Stimulated activated naive CD8-positive, alpha-beta T cell treated with anti-CD3 and anti-CD28 coated beads, Interleukin-15, Interleukin-2, amounts not matched to agents 100 U/mL and 50 U/mL, for 24 hours (primary cell): Measurements from ENCODE around the gene MFSD6.
"Not testable (repeated sequence)": the region's sequence is repeated elsewhere in the genome, so short reads cannot be mapped to it uniquely, and the experiment has no call there.

Source experiments
- ATAC-seq: fragments of 150-1000 bp; cut with Tn5 transposase; one replicate; pipeline ENCODE4 v1.10.0; 2021
- DNase-seq: peaks from one replicate; pipeline ENCODE4 v3.0.0; 2021

The MFSD6 gene

DNA sequence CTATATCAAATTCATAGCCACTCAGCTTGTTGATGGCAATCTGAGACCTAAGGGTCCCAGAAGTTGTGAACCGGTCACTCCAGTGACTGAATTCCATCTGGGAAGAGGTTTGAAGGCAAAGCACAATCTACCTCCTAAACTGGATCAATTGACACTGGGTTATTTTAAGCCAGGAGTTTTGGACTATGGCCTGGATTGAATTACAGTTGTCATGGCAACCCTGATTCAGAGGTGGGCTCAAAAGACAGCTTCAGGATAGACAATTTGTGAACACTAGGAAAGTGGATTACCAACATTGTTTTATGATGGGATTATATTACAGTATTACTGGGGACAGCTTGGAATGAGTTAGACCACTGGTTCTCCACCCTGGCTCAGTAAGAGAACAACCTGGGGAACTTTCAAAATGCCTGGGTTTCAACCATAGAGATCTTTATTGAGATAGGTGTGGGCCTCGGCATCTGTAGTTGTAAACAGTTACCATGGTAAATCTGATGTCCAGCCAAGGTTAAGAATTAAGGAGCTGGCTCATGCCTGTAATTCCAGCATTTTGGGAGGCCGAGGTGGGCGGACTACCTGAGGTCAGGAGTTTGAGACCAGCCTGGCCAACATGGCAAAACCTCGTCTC is 58.8 kb downstream of the MFSD6 start:
- no peak for ATAC-seq
- no peak for DNase-seq

DNA sequence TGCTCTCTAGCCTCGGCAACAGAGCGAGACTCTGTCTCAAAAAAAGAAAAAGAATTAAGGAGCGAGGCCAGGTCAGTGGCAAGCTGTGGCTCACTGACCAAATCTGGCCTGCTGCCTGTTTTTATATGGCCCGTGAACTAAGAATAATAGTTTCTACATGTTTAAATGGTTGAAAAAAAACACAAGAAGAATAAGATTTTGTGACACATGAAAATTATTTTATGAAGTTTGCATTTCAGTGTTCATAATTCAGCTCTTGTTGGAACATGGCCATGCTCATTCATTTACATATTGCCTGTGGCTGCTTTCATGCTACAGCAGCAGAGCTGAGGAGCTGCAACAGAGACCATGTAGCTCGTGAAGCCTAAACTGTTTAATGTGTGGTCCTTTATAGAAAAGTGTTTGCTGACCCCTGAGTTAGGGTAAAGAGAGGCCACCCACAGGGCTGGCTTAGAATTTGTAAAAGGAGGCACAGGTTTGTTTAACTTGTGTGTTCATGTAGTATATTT is 59.5 kb downstream of the MFSD6 start:
- DNase-seq (no peak), ATAC-seq (no peak)

DNA sequence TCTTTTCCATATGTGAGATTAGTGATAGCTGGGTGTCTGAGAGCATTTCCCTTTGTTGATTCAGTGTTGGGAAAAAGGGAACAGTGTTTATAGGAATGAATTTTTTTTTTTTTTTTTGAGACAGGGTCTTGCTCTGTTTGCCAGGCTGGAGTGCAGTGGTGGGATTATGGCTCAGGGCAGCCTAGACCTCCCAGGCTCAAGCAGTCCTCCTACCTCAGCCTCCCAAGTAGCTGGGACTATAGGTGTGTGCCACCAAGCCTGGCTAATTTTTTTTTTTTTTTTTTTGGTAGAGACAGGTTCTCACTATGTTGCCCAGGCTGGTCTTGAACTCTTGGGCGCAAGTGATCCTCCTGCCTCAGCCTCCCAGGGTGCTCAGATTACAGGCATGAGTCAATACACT is 60.2 kb downstream of the MFSD6 start:
- not testable (repeated sequence) for ATAC-seq, DNase-seq

DNA sequence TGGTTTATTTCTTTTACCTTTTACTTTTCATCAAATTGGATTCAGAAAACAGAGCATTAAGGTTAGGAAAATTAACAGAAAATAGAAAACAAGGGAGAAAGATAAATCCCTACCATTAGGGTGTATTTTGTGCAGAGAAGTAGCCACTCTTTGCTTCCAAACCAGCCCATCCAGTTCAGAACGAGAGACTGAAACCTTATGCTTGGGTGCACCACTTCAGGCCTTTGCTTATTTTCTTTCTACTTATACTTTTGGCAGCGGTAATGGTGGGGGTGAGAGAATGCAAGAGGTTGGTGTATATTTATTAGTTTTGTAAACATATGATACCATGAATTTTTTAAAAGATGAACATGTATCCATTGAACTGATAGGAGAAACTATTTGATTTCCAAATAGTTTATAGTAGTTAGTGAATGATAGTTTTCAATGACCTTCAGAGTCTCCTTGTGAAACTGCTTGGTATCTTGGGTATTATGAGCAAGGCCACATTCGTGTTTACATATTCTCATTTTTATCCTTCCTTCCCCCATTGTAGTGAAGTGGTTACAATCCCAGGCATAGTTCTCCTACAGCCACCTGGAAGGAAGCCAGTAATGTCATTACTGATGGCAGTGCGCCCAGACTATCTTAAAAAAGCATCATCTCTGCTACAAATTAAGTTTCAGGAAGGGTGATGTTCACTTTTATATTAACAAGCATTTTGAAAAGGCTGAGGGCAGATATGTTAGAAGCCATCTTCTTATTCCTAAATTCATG is 60.8 kb downstream of the MFSD6 start:
- ATAC-seq = no peak
- DNase-seq = no peak

DNA sequence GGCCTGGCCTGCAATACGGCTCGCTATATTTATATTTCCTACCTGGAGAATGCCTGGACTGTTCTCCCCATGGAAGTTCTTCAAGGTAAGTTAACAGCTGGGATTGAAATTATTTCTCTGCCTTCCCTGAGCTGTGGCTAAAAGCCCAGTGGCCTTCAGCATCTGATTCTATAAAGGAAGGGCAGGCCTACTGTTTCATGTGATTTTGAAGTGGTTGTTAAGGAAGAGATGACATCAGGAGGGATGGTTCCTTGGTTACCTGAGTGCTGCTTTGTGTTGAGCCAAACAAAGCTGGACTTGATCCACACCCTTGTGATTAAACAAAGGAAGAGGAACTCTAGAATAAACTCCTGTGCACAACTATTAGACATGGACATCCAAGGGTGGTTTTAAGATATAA is 61.6 kb downstream of the MFSD6 start:
- no peak for DNase-seq
- no peak for ATAC-seq

DNA sequence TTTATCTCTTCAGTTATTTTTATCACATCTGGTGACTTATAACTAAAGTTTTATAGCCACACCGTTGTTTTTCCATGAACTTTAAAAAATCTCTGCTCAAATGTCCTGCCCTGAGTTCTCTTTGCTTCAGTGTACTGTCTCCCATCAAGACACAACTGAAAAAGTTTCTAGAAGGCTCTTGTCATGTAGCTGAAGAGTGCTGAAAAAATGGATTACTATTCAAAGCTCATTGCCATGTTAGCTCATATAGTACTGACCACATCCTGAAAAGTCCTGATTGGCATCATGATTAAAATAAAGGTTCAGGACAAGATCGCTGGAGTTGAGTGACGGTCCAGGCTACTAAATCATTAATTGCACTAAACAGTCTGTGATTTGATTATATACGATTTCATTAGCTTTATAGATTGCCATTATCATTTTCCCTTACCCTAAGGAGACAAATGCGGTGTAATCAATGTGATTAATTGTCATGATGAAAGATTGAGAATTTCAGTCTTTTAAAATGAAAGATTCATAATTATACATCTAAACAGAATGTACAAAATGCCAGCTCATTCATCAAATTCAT is 62.2 kb downstream of the MFSD6 start:
- DNase-seq = no peak

DNA sequence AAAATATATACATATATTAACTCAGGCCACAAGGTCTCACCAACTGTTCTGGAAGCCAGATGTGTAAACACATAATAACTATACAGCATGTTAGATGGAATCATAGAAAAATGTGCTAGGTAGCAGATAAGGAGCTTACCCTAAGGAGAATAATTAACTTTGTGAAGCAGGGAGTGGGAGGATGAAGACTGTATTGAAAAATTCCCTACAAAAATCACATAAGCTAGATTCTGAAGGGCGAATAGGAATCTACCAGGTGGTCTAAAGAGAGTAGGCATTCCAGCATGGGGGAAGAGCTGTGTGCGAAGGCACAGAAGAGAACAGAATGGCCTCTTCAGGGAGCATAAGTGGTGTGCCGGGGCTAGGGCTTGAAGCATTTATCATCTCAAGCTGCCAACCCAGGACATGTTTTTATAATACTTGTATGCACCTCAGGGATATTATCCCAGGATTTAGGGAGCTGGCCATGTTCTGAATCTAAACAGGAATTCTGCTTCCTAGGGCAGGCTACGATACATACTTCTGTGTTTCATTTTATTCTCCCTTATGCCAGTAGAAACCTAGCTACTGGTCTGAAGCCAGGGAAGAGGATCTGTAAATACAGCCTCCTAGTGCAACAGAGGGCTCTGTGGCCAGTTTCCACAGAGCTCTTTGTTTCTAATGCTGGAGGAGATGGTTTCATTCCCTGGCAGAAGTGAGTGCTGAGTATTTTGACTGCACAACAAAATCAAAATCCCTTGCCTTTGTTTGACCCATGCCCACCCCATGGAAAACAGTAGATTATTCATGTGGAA is 69.7 kb downstream of the MFSD6 start:
- ATAC-seq (no peak), DNase-seq (no peak)

More for the DNA sequence above, 62.2 kb downstream of the MFSD6 start:
- no peak for ATAC-seq

DNA sequence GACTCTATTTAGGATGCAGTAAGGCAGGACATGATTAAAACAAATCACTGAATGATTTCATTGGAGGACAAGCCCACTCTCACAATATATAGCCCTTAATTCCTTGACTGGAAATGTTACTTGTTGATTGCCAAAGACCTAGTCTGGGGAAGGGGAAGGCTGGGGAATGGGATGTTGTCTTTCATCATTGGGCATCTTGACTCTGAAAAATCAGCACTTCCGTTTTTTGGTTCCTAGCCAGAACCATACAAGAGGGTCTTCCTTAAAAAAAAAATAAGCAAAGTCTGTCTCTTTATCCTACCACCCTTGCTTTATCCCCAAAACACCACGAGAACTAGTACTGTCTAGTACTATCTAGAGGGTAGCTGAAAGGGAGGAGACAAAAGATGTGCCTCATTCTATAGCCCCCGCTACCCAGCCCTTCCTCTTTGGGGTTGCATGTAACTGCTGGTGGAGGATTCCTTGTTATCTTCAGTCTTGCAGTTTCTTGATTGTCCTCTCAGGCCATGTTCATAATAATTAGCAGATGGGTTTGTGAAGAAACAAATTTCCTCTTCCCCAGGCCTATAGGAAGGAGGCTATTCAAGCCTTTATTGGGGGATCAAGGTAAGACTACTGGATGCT is 70.5 kb downstream of the MFSD6 start:
- no peak for DNase-seq
- no peak for ATAC-seq

DNA sequence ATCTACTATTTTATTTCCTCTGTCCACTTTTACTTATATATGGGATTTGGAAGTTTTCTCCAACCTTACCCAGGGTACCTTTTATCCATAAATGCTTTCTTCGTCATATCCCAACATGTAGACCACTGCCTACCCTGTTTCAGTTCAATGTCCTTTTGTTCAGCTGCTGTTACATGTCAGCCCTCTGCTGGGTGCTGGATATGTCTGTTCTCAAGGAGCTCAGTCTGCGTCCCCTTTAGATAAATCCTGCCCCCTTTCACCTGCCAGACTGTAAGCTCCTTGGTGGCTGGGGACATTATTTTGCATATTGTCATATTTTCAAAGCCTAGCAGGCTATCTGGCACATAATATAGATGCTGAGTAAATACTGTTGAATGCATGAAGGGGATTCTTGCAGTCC is 73.2 kb downstream of the MFSD6 start:
- ATAC-seq (no peak), DNase-seq (no peak)

DNA sequence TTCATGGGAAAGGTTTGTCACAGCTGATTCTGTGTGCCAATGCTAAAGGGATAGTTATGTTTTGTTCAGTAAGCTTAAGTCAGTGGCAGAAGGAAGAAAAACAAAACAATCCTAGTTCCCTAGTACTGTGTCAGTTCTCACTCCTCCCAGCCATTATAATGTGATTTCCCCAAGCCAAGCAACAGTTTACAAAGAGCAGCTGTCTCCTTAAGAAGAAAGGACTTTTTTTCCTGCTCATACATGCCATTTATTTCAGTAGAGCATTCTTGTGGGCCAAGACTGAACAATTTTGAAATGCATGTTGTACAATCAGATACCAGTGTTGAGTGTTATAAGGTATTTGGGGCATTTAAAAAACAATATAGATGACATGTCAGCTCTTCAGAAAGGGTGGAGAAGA is 74.3 kb downstream of the MFSD6 start:
- DNase-seq (no peak), ATAC-seq (no peak)

DNA sequence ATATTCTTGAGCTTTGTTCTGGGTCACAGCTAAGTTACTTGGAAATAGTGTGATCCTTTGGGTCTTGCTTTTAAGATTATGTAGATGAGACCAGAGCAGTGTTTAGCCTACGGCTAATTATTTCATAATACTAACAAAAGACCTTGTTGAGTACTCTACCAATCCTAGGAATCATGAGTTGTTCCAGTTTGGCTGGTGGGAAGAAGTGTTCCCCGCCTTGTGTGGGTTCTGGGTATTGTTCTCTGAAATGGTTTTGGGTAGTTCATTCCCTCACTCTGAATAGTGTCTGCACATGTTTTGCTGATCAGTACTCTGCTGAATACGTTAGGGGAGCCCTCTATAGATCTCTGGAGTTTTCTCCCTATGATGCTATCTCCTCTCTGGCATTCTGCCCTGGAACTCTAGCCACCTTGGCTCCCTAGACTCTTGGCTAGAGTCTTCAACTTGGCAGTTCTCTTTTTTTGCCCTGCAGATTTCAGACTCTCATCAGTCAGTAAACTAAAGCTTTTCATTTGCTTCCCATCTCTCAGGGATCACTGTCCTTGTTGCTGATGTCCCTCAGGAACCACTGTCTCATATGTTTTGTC is 78.0 kb downstream of the MFSD6 start:
- no peak for DNase-seq
- no peak for ATAC-seq

DNA sequence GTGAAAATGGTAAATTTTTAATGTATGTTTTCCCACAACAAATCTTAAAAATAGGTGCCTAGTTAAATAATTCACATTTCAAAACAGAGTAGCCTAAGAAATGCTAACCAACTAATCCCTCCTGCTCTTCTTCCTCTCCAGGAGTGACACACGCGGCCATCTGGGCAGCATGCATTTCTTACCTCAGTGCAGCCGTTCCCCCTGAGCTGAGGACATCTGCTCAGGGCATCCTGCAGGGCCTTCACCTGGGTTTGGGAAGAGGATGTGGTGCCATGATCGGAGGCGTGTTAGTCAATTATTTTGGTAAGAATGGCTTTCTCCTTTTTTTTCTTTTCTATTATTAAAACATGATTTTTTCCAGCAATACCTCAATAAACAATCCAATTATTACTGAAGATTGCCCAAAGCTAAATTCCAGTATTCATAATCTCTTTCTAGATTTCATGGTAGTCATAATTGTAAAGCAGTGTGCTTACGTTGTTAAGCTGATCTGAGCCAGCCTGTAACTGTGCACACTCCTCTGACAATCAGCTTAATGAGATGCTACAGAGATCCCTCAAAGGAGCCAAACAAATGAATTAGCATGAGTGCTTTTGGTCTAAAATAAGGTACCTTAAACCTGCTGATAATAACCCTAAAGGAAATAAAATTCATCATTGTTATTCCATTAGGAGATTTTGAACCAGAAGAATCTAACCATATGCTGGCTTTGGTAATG is 80.5 kb downstream of the MFSD6 start:
- no peak for DNase-seq
- no peak for ATAC-seq

DNA sequence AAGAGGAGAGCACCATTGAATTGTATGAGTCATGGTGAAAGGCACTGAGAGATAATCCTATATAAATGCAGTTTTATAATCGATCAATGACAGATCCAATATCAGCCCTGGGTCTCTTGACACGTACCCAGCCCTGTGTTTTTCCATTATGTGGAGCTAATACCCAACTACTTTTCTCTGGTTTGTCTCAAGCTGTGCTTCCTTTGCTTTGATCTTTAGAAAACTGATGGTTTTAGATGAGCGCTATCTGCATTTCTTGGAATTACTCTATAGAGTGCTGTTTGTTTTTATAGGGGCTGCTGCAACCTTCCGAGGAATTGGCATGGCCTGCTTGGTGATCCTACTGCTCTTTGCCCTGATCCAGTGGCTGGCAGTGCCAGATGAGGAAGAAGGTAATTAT is 81.3 kb downstream of the MFSD6 start:
- ATAC-seq (no peak), DNase-seq (no peak)

DNA sequence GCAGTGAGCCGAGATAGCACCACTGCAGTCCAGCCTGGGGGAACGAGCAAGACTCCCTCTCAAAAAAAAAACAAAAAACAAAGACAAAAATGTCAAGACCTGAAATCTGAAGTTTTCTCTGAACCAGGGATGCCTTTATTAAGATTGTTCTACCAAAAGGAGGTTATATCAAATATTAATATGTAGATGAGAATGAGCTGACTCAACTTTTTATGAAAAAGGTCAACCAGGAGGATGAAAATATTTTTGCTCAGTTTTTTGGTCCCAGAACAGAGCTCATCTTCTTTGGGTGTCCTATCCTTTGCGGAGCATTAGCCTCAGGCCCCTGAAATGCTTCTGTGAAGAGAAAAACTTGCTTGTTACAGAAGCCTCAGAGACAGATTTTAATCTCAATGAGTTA is 82.3 kb downstream of the MFSD6 start:
- no peak for DNase-seq
- no peak for ATAC-seq

DNA sequence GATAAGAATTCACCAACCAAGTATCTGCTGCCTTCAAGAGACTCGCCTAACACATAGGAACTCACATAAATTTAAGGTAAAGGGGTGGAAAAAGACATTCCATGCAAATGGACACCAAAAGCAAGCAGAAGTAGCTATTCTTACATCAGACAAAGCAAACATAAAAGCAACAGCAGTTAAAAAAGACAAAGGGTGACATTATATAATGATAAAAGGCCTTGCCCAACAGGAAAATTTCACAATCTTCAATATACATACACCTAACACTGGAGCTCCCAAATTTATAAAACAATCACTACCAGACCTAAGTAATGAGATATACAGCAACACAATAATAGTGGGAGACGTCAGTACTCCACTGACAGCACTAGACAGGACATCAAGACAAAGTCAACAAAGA is 84.9 kb downstream of the MFSD6 start:
- ATAC-seq (no peak), DNase-seq (no peak)

DNA sequence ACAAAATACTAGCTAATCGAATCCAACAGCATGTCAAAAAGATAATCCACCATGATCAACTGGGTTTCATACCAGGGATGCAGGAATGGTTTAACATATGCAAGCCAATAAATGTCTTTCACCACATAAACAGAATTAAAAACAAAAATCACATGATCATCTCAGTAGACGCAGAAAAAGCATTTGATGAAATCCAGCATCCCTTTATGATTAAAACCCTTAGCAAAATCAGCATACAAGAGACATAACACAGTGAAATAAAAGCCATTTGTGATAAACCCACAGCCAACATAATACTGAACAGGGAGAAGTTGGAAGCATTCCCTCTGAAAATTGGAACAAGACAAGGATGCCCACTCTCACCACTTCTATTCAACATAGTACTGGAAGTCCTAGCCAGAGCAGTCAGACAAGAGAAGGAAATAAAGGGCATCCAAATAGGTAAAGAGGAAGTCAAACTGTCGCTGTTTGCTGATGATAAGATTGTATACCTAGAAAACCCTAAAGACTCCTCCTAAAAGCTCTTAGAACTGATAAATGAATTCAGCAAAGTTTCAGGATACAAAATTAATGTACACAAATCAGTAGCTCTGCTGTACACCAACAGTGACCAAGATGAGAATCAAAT is 86.6 kb downstream of the MFSD6 start:
- ATAC-seq, DNase-seq: not testable (repeated sequence)

DNA sequence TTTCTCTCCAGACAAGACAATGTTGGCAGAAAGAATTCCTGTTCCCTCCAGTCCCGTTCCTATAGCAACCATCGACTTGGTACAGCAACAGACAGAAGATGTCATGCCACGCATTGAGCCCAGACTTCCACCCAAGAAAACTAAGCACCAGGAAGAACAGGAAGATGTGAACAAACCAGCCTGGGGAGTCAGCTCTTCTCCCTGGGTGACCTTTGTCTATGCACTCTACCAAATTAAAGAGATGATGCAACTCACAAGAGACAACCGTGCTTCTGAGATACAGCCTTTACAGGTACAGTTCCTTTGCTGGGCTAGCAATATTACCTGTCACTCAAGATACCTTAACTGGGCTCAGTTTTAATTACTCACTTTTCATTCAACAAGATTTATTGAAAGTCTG is 89.3 kb downstream of the MFSD6 start:
- DNase-seq = no peak
- no peak for ATAC-seq

DNA sequence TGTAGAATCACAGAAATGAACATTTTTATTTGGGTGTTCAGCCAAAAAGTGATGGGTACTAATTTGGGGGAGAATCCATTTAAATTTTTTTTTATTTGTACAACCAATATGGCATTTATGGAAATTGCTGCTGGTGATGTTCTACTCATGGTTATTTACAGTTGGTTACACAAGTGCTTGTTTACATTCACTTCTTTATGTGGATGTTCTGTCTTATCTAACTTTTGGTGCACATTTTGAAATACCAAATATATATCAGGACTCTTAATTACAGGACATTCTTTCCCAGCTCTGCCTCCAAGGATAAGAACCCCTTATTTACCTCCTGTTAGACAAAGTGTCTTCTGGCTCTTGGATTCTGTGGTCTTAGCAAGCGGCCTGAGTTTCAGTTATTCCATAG is 91.1 kb downstream of the MFSD6 start:
- DNase-seq (no peak), ATAC-seq (no peak)

DNA sequence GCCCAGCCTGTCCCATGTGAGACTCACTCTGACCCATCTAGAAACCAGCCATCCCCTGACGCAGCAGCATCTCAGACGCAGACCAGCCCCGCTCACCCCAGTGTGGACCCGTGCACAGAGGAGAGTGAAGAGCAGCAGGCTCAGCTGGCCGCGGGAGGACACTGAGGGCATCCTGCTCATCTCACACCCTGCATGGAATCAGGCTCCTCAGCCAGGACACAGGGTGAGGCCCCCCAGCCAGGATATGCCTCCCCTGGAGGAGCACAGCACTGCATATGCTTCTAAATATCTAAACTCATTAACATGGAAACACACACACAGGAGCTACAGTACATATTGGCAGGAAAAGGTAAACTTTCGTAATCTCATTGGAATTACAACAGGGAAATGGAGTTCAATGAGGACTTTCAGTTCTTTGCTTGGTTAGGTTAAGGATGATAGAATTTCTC is 91.9 kb downstream of the MFSD6 start:
- ATAC-seq (no peak), DNase-seq (no peak)

DNA sequence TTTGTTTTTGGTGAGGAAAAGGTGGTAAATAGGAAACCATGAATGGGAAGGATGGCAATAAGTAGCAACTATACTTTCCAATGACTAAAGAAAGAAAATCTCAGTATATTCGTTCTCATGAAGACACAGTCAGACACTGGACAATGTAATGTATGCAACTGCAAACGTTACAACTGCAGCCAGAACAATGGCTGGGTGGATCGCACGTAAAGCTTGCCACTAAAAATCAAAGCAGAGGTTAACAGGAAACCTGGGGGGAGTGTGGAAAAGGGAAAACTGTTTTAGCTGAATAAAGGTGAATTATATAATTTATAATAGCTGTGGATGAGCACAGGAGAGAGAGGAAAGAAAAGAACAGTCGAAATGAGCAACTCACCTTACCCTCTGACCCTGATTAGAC is 93.1 kb downstream of the MFSD6 start:
- DNase-seq (no peak), ATAC-seq (no peak)
